H1 (cell line): Measurements from ENCODE around the gene TENT5A. TPM values are rescaled to one million over a fixed set of nuclear protein-coding genes. Genes with fewer than 3 reads are reported as not detected.

Experiments
- FOSL1 ChIP-seq: IDR thresholded peaks from 2 replicates; pipeline ENCODE4 v1.6.1; 2011; ENCODE audit warnings: mild to moderate bottlenecking, low read depth, low read length, moderate library complexity; ENCODE audit not compliant: insufficient read depth
- RAD21 ChIP-seq, 2 experiments: IDR thresholded peaks in 1 of 2; conservative IDR thresholded peaks in 1 of 2; 2 replicates each; pipeline ENCODE4 v1.6.1; 2011; ENCODE audit warnings: low read depth in 2 of 2, low read length in 2 of 2, improper control_type of control experiment in 1 of 2, inconsistent platforms in 1 of 2, mild to moderate bottlenecking in 1 of 2, moderate library complexity in 1 of 2
- polyA plus RNA-seq, 7 experiments: library from polyadenylated mRNA; depleted of rRNA in 3 of 7; stranded (reverse) in 5 of 7; unstranded in 2 of 7; fragments of >200 nt in 5 of 7; fragments of 200-250 nt in 2 of 7; gene quantifications; 1 replicate in 5 of 7; 2 replicates in 1 of 7; 4 replicates in 1 of 7; pipeline versions ENCODE4 v1.2.1 to v1.2.3, GENCODE V29; 2011 to 2013; ENCODE audit warnings: missing spikeins in 2 of 7, mixed read lengths in 2 of 7
- total RNA-seq: library from RNA; stranded (reverse); fragmentation: NEBNext Ultra II Directional; extraction: Animal tissue kit (Norgen Biotek cat#: 25700); gene quantifications from 2 replicates; pipeline ENCODE4 v1.2.1, GENCODE V29; 2021

TENT5A gene
- total and polyA plus RNA-seq, 2 of the 8 experiments (the other 6 are each of a cell fraction or from before 2014, with no cell fraction given), result 0.91 to 2.9 TPM

- TF ChIP-seq RAD21 (IDR thresholded peaks at IDR 0.05 in 1 of 2, conservative IDR thresholded peaks at IDR 0.05 in 1 of 2; ENCODE audit: low read depth in 2 of 2, low read length in 2 of 2) (no peak), FOSL1 (no peak)
Measured at GRCh38 chr6:81791756-81792155, 39.3 kb upstream of the TENT5A start (continued).
